A549 treated with ZK216348 at 1 μM for 4 hours (cell line): ENCODE results near the gene ATP7B. TPM values are rescaled to one million over a fixed set of nuclear protein-coding genes. Genes with fewer than 3 reads are reported as not detected.

Experiments
- total RNA-seq: library from RNA; stranded (reverse); fragments of 200-300 nt; extraction: Qiagen RNA extraction; gene quantifications from 5 replicates; pipeline ENCODE4 v1.2.3, GENCODE V29; 2022; ENCODE audit warnings: low read depth

Gene ATP7B
- total RNA-seq: 1.8 to 3.1 TPM (median 2.9 TPM) in 5 replicates

DNA sequence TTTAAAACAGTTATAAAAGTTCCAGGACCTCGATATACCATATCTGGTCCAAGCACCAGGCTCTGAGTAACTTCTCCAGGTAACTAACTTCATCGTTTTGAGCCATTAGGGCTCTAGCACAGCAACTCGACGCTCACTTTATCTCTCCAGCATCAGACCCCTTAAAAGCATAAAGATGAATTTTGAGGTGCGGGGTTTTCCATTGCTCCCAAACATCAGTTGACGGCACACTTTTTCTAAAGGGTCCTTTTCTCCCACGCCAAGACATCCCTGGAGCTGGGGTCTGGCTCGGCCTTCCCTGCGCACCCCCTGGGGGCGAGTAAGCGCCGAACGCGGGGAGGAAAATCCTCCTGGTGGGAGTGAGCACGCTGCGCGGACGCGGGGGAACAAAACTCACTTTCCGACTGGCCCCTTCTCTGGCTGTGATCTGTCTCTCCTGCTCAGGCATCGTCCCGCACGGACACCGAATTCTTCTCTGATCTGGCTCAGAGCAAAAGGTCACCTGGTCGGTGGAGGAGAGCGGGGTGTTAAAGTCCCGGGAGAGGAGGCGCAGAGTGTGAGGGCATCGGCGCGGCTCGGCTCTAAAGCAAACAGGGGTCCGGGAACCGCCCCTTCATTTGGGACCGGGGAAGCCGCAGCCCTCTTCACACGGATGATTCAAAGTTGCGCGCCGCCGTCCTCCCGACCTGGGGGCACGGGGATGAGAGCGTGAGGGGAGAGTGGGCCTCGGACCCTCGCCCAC, at the start of gene ATP7B:
Gene ATP7B (minus strand): TSS at position 561 of the 742 bp plus-strand sequence. CDS start 113 bp downstream, at position 448.

DNA sequence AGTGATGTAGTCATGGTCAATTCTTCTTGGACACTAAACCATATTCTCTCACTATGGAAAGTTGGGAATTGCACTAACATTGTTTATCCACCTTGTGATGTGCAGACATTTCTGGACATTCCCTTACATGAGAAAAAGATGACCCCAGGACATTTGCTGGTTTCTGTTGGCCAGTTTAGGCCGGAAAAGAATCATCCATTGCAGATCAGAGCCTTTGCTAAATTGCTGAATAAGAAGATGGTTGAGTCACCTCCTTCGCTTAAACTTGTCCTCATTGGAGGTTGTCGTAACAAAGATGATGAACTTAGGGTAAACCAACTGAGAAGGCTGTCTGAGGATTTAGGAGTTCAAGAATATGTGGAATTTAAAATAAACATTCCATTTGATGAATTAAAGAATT, 13.2 kb upstream of the ATP7B start, which contains the start of gene UTP14C:
Gene UTP14C (plus strand): TSS at position 211 of the 400 bp plus-strand sequence. CDS start 4,114 bp downstream, outside the sequence.

DNA sequence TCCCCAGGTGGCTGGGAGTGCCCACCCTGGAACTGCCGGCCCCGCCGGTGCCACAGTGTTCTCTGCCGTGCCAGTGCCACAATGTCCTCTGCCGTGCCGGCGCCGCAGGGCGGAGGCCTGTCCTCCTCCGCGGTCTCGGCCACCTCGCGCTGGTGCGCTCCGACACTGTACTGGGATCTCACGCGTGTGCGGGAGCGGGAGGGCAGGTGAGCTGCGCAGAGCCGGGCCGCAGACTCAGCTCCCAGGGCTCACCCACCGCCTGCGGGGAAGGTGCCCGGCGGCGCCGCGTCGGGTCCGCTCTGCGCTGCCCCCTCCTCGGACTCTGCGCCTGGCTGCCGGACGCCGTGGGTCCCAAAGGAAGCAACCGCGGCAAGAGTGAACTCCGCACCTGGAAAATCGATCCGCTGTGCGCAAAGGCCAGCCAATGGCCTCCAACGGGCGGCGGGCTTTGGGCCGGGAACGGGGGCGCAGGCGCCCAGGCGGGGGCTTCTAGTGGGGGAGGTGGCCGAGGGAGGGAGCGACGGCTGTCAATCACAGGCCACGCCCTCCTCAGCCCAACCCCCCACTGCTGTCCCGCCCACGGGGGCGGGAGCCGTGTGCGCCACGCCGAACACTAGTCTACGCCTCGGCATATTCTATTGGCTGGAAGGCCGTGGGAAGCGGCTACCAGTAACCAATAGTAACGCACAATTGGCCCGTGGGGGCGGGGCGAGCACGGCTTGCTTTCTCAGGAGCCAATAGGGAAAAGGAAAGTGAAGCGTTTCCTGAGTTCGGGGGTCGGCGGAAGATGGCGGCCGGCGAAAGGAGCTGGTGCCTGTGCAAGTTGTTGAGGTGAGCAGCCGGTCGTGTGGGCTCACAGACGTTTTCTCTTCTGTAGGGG, 622 bp upstream of the ATP7B start, which contains the start of gene ALG11:
Gene ALG11 (plus strand): TSS at position 767 of the 880 bp plus-strand sequence. CDS start 21 bp downstream, at position 788.

Other genes with a start within 250 kb of the ATP7B start
- 3.9 to 5.9 TPM (median 4.9 TPM) in 5 replicates for gene DHRS12, start 207.3 kb downstream of the ATP7B start, total RNA-seq
- gene TMEM272, start 166.3 kb downstream of the ATP7B start, total RNA-seq: not detected in 5 replicates
- gene CCDC70, start 149.5 kb downstream of the ATP7B start, total RNA-seq: not detected in 5 replicates
- gene ALG11, start 948 bp upstream of the ATP7B start, total RNA-seq: 5.8 to 10.0 TPM (median 8.1 TPM) in 5 replicates
- 5.2 to 8.0 TPM (median 6.3 TPM) in 5 replicates for gene UTP14C, start 13.2 kb upstream of the ATP7B start, total RNA-seq
- gene NEK5, start 117.6 kb upstream of the ATP7B start, total RNA-seq: 0.07 to 0.11 TPM in 2 of 5 replicates, not detected in the others
- gene NEK3, start 148.1 kb upstream of the ATP7B start, total RNA-seq: 5.9 to 9.7 TPM (median 8.0 TPM) in 5 replicates